ENCODE data around the gene HDGFL2.

Gene HDGFL2

DNA sequence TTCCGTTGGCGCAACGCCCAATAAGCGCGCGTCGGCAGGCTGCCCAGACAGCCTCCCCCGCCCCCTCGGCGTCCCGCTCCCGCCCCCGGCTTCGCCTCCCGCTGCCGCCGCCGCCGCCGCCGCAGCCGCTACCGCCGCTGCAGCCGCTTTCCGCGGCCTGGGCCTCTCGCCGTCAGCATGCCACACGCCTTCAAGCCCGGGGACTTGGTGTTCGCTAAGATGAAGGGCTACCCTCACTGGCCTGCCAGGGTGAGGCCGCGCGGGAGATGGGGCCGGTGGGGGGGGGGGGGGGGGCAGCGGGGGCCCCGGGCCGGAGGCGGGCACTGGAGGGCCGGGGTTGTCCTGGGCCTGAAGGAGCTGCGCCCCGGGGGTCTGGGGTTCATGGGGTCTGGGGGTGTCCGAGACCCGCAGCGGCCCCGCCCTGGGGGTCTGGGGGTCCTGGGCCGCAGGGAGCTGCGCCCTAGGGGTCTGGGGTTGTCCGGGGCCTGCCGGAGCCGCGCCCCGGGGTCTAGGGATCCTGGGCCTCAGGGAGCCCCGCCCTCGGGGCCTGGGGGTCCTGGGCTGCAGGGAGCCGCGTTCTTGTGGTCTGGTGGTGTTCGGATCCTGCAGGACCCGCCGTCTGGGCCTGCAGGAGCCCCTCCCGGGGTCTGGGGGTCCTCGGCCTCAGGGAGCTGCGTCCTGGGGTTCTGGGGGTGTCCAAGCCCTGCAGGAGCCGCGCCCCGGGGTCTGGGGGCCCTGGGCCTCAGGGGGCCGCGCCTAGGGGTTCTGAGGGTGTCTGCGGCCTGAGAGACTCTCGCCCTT is at the start of gene HDGFL2:
HDGFL2 (plus strand) TSS at position 124 of the 801 bp plus-strand sequence; CDS start at position 178, 54 bp downstream.
- DNase-seq, result peak in 1 of 2 donors; percentile 96

DNA sequence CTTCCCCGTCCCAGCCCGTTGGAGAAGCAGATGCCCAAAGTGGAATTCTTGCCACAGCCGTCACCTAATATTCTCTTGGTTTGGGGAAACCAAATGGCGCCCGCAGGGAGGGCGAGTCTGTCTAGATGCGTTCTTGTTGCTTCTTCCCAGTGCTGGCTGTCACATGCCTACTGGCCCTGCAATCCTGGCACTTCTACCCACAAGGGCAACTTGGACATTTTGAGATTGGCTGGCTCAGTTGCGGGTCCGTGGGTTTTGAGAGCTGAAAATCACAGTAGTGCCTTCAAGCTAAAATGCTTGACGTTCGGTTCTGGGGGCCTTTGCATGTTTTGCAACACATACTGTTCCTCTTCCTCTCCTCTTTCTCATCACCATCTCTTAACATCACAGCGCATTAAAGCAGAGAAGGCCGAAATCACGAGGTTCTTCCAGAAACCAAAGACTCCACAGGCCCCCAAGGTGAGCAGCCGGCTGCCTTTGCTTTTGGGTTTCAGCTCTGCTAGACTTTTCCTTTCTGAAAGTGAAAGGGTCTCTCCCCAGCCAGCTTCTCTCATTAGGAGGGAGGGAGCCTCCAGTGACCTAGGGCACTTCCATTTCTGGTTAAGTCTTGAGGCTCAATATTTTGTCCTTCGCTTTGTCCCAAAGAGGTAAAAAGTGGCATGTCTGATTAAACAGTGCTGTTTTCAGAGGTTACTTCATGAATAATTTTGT is 48.5 kb upstream of the HDGFL2 start:
- DNase-seq, result no peak

GRCh38 chr19:4425537-4425936 is 46.6 kb upstream of the HDGFL2 start:
- no peak for DNase-seq

GRCh38 chr19:4428326-4428975 is 43.6 kb upstream of the HDGFL2 start:
- DNase-seq, result no peak

GRCh38 chr19:4429256-4429655 is 42.8 kb upstream of the HDGFL2 start:
- no peak for DNase-seq

- DNase-seq, result no peak
Observed at GRCh38 chr19:4429771-4430171, 42.3 kb upstream of the HDGFL2 start.

- no peak for DNase-seq
Observed at GRCh38 chr19:4430760-4431159, 41.3 kb upstream of the HDGFL2 start.

DNA sequence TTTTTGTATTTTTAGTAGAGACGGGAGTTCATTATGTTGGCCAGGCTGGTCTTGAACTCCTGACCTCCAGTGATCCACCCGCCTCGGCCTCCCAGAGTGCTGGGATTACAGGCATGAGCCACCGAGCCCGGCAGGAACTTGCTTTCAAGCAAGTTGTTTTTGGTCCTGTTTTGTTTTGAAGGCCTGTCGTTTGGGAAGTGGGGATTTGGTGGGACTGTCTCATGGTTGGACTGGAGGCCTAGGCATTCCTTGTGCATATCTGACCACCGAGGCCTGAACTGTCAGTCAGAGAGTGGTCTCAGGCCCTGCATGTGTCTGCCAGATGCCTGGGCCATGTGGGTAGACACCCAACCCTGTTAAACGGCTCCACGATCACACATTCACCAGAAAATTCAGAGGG is 40.8 kb upstream of the HDGFL2 start:
- no peak for DNase-seq

DNA sequence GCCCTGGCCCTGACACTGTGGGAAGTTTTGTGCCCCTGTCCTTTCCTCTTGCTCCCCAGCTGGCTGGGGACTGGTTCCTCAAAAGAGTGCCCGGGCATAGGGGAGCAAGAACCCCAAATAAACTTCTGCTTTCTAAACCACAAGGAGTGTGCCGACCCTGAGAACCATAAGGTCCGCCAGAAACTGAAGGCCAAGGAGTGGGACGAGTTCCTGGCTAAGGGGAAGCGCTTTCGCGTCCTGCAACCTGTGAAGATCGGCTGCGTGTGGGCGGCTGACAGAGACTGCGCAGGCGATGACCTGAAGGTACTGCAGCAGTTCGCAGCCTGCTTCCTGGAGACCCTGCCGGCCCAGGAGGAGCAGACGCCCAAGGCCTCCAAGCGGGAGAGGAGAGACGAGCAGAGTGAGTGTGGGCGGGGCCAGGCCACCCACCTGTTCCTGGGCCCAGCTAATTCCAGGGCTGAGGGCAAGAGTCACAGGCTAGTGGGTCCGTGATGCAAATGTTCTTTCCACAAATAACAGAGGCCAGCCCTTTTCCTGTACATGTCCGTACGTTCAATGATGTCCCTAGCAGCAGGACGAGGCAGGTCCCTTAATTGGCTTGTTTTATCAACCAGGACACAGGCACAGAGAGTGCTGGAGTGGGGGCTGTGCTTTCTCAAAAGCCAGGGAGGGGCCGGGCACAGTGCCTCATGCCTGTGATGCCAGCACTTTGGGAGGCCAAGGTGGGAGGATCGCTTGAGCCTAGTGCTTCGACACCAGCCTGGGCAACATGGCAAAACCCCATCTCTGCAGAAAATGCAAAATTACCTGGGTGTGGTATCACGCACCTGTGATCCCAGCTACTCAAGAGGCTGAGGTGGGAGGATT is 40.1 kb upstream of the HDGFL2 start:
- DNase-seq, result no peak

DNA sequence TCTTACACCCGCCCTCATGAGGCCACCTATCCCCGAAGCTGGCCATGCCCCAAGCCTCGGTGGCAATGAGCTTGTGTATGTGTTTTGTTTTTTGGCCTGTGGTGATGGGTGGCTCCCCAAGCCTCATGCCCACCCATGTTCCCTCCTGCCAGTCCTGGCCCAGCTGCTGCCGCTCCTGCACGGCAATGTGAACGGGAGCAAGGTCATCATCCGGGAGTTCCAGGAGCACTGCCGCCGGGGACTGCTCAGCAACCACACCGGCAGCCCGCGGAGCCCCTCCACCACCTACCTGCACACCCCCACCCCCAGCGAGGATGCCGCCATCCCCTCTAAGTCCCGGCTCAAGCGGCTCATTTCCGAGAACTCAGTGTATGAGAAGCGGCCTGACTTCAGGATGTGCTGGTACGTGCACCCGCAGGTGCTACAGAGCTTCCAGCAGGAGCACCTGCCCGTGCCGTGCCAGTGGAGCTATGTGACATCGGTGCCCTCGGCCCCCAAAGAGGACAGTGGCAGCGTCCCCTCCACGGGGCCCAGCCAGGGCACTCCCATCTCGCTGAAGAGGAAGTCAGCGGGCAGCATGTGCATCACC is 39.1 kb upstream of the HDGFL2 start:
- DNase-seq, result no peak

DNA sequence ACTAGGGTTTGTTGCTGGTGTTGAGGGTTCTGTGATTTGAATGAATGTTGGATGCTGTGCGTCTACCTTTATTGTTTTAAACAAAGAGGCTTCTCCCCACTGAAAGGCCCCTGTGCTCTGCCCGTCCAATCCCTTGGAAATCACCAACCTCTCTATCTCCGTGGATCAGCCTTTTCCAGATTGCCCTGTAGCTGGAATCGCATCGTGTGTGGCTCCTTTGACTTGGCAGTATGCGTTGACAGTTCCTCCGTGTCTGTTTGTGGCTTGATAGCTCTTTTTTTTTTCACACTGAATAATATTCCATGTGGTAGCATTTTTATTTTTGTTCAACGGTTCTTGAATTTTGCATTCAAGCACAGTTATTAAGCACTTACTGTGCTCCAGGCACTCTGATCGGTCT is 37.7 kb upstream of the HDGFL2 start:
- no peak for DNase-seq

- no peak for DNase-seq
Observed at GRCh38 chr19:4436231-4436630, 35.9 kb upstream of the HDGFL2 start.

GRCh38 chr19:4437103-4437502 is 35.0 kb upstream of the HDGFL2 start:
- DNase-seq, result no peak

DNA sequence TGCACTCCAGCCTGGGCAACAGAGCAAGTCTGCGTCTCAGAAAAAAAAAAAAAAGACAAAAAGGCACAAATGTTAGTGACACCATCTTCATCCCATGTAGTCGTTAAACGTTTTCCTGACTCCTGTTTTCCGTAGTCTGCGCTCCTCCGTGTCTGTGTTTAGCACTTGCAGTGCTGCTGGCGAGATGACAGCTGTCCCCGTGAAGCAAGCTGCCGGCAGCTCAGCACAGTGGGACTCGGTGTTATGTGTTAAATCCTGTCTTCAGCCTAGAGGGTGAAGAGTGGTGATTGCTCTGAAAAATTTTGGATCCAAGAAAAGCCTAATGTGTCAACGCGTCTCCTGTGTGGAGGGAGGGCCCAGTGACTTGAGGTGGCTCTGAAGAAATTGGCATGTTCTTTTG is 32.9 kb upstream of the HDGFL2 start:
- DNase-seq, result no peak

- DNase-seq, result no peak
Observed at GRCh38 chr19:4441994-4442818, 29.9 kb upstream of the HDGFL2 start.

GRCh38 chr19:4442819-4443146 is 29.3 kb upstream of the HDGFL2 start:
- no peak for DNase-seq

- no peak for DNase-seq
Observed at GRCh38 chr19:4443188-4443587, 28.9 kb upstream of the HDGFL2 start.

- no peak for DNase-seq
Observed at GRCh38 chr19:4443966-4444764, 27.9 kb upstream of the HDGFL2 start.

- no peak for DNase-seq
Observed at GRCh38 chr19:4444765-4445741, 27.0 kb upstream of the HDGFL2 start.
